ENCODE results near the gene NANOGP8.

NANOGP8 gene

GRCh38 chr15:35080226-35080625 is 4.9 kb downstream of the NANOGP8 start:
- TF ChIP-seq TAF1 (IDR thresholded peaks at IDR 0.05; ENCODE audit: low read depth, low read length): no peak
- TF ChIP-seq PAX5 (IDR thresholded peaks at IDR 0.05; ENCODE audit: insufficient read depth, low read length, severe bottlenecking): no peak
- no peak for TF ChIP-seq POLR2A (IDR thresholded peaks at IDR 0.05; ENCODE audit: low read depth, low read length)
- TF ChIP-seq POLR2AphosphoS5 (IDR thresholded peaks at IDR 0.05; ENCODE audit: low read depth, low read length): no peak
- TF ChIP-seq SPI1 (IDR thresholded peaks at IDR 0.05; ENCODE audit: low read depth, low read length): no peak
- no peak for TF ChIP-seq POU2F2 (IDR thresholded peaks at IDR 0.05; ENCODE audit: low read depth, low read length)
- no peak for FAIRE-seq

GRCh38 chr15:35078221-35078915 is 6.7 kb downstream of the NANOGP8 start:
- DNase-seq (ENCODE audit: insufficient read length, low spot score) (peak; percentile 57), FAIRE-seq (peak; percentile 80)
- TF ChIP-seq PAX5 (IDR thresholded peaks at IDR 0.05; ENCODE audit: insufficient read depth, low read length, severe bottlenecking) (no peak), TAF1 (IDR thresholded peaks at IDR 0.05; ENCODE audit: low read depth, low read length) (no peak), POLR2A (IDR thresholded peaks at IDR 0.05; ENCODE audit: low read depth, low read length) (no peak), SPI1 (IDR thresholded peaks at IDR 0.05; ENCODE audit: low read depth, low read length) (no peak), POU2F2 (IDR thresholded peaks at IDR 0.05; ENCODE audit: low read depth, low read length) (no peak), POLR2AphosphoS5 (IDR thresholded peaks at IDR 0.05; ENCODE audit: low read depth, low read length) (no peak)

More at GRCh38 chr15:35080226-35080625, 4.9 kb downstream of the NANOGP8 start:
- DNase-seq (ENCODE audit: insufficient read length, low spot score): no peak

- FAIRE-seq (no peak), DNase-seq (ENCODE audit: insufficient read length, low spot score) (no peak)
- TF ChIP-seq POU2F2 (IDR thresholded peaks at IDR 0.05; ENCODE audit: low read depth, low read length): no peak
- TF ChIP-seq POLR2AphosphoS5 (IDR thresholded peaks at IDR 0.05; ENCODE audit: low read depth, low read length): no peak
- no peak for TF ChIP-seq SPI1 (IDR thresholded peaks at IDR 0.05; ENCODE audit: low read depth, low read length)
- TF ChIP-seq PAX5 (IDR thresholded peaks at IDR 0.05; ENCODE audit: insufficient read depth, low read length, severe bottlenecking): no peak
- no peak for TF ChIP-seq TAF1 (IDR thresholded peaks at IDR 0.05; ENCODE audit: low read depth, low read length)
- TF ChIP-seq POLR2A (IDR thresholded peaks at IDR 0.05; ENCODE audit: low read depth, low read length): no peak
These were observed 14.0 kb downstream of the NANOGP8 start for GRCh38 chr15:35071106-35071505.

DNA sequence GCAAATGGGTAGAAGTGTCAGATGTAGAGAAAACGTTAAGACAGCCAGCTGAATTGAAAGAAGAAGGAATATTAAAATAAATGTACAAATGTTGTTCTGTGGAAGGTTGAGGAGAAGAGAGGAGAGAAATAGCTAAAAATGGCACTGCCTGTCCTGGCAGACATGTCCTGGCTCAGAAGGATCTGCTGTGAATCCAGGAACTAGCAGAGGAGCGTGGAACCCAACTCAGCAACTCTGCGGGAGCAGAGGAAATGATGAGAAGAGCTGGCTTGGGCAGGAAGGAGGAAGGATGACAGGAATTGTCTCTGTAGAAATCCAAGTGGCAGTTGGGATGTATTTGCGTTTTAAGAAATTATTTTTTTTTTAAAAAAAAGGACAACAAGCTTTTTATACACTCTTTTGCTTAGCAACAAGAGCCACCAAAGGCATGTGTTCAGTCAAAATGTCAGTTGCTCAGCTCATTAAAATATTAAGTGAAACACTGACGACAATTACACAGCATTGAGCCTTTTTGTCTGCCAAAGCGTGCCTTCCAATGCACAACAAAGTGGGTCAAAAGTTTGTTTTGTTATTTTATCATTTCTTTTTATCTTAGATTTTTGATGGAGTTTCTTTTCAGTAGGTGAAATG is 16.1 kb downstream of the NANOGP8 start:
- no peak for DNase-seq (ENCODE audit: insufficient read length, low spot score)
- TF ChIP-seq PAX5 (IDR thresholded peaks at IDR 0.05; ENCODE audit: insufficient read depth, low read length, severe bottlenecking) (no peak), TAF1 (IDR thresholded peaks at IDR 0.05; ENCODE audit: low read depth, low read length) (no peak), POLR2AphosphoS5 (IDR thresholded peaks at IDR 0.05; ENCODE audit: low read depth, low read length) (no peak), POU2F2 (IDR thresholded peaks at IDR 0.05; ENCODE audit: low read depth, low read length) (no peak), SPI1 (IDR thresholded peaks at IDR 0.05; ENCODE audit: low read depth, low read length) (no peak), POLR2A (IDR thresholded peaks at IDR 0.05; ENCODE audit: low read depth, low read length) (no peak)
- FAIRE-seq: no peak

GRCh38 chr15:35067496-35068347 is 17.4 kb downstream of the NANOGP8 start:
- DNase-seq (ENCODE audit: insufficient read length, low spot score) (no peak), FAIRE-seq (no peak)
- TF ChIP-seq POLR2A (IDR thresholded peaks at IDR 0.05; ENCODE audit: low read depth, low read length): no peak
- TF ChIP-seq PAX5 (IDR thresholded peaks at IDR 0.05; ENCODE audit: insufficient read depth, low read length, severe bottlenecking): no peak
- TF ChIP-seq SPI1 (IDR thresholded peaks at IDR 0.05; ENCODE audit: low read depth, low read length): no peak
- TF ChIP-seq POLR2AphosphoS5 (IDR thresholded peaks at IDR 0.05; ENCODE audit: low read depth, low read length): no peak
- TF ChIP-seq TAF1 (IDR thresholded peaks at IDR 0.05; ENCODE audit: low read depth, low read length): no peak
- TF ChIP-seq POU2F2 (IDR thresholded peaks at IDR 0.05; ENCODE audit: low read depth, low read length): no peak

GRCh38 chr15:35066094-35066493 is 19.0 kb downstream of the NANOGP8 start:
- DNase-seq (ENCODE audit: insufficient read length, low spot score) (no peak), FAIRE-seq (no peak)
- TF ChIP-seq POLR2A (IDR thresholded peaks at IDR 0.05; ENCODE audit: low read depth, low read length) (no peak), POLR2AphosphoS5 (IDR thresholded peaks at IDR 0.05; ENCODE audit: low read depth, low read length) (no peak), SPI1 (IDR thresholded peaks at IDR 0.05; ENCODE audit: low read depth, low read length) (no peak), PAX5 (IDR thresholded peaks at IDR 0.05; ENCODE audit: insufficient read depth, low read length, severe bottlenecking) (no peak), POU2F2 (IDR thresholded peaks at IDR 0.05; ENCODE audit: low read depth, low read length) (no peak), TAF1 (IDR thresholded peaks at IDR 0.05; ENCODE audit: low read depth, low read length) (no peak)

- no peak for DNase-seq (ENCODE audit: insufficient read length, low spot score)
- no peak for TF ChIP-seq TAF1 (IDR thresholded peaks at IDR 0.05; ENCODE audit: low read depth, low read length)
- TF ChIP-seq POLR2A (IDR thresholded peaks at IDR 0.05; ENCODE audit: low read depth, low read length): no peak
- TF ChIP-seq PAX5 (IDR thresholded peaks at IDR 0.05; ENCODE audit: insufficient read depth, low read length, severe bottlenecking): no peak
- TF ChIP-seq SPI1 (IDR thresholded peaks at IDR 0.05; ENCODE audit: low read depth, low read length): no peak
- no peak for TF ChIP-seq POLR2AphosphoS5 (IDR thresholded peaks at IDR 0.05; ENCODE audit: low read depth, low read length)
- TF ChIP-seq POU2F2 (IDR thresholded peaks at IDR 0.05; ENCODE audit: low read depth, low read length): no peak
- no peak for FAIRE-seq
These were observed 20.4 kb downstream of the NANOGP8 start for GRCh38 chr15:35064576-35065190.

- TF ChIP-seq SPI1 (IDR thresholded peaks at IDR 0.05; ENCODE audit: low read depth, low read length) (no peak), POLR2AphosphoS5 (IDR thresholded peaks at IDR 0.05; ENCODE audit: low read depth, low read length) (no peak), POLR2A (IDR thresholded peaks at IDR 0.05; ENCODE audit: low read depth, low read length) (no peak), PAX5 (IDR thresholded peaks at IDR 0.05; ENCODE audit: insufficient read depth, low read length, severe bottlenecking) (no peak), POU2F2 (IDR thresholded peaks at IDR 0.05; ENCODE audit: low read depth, low read length) (no peak), TAF1 (IDR thresholded peaks at IDR 0.05; ENCODE audit: low read depth, low read length) (no peak)
- DNase-seq (ENCODE audit: insufficient read length, low spot score) (no peak), FAIRE-seq (no peak)
These were observed 22.4 kb downstream of the NANOGP8 start for GRCh38 chr15:35062738-35063099.

Measured in GM12891 (cell line).